ENCODE results near the gene PPM1B.

- TF ChIP-seq CTCF (conservative IDR thresholded peaks at IDR 0.05; ENCODE audit: low read depth in 2 of 2) (no peak), REST (IDR thresholded peaks at IDR 0.05; ENCODE audit: unreplicated experiment) (no peak), EZH2 (IDR thresholded peaks at IDR 0.05; ENCODE audit: low read depth, unreplicated experiment) (no peak), EZH2phosphoT487 (IDR thresholded peaks at IDR 0.05; ENCODE audit: unreplicated experiment) (no peak), POLR2AphosphoS5 (IDR thresholded peaks at IDR 0.05; ENCODE audit: low read depth) (no peak), NANOG (IDR thresholded peaks at IDR 0.05; ENCODE audit: borderline replicate concordance) (no peak), JUNB (IDR thresholded peaks at IDR 0.05; ENCODE audit: unreplicated experiment) (no peak), CREB1 (CRISPR knock-in tag; IDR thresholded peaks at IDR 0.05; ENCODE audit: low read depth) (no peak), ZNF114 (CRISPR knock-in tag; IDR thresholded peaks at IDR 0.05) (no peak), STAT1 (IDR thresholded peaks at IDR 0.05; ENCODE audit: unreplicated experiment) (no peak)
These were observed 18.2 kb upstream of the PPM1B start for GRCh38 chr2:44150473-44150872.

Data from GM23338 (cell line).